Osteocyte (in vitro differentiated cells): Measurements from ENCODE around the gene BCCIP. TPM values are rescaled to one million over a fixed set of nuclear protein-coding genes. Genes with fewer than 3 reads are reported as not detected.

ENCODE experiments used
- DNase-seq: peaks from one replicate; pipeline ENCODE4 v3.0.0; 2021; ENCODE audit warnings: mixed read lengths; ENCODE audit not compliant: unreplicated experiment; ENCODE audit errors: extremely low spot score
- H3K27ac Mint-ChIP-seq: one replicate; pipeline ENCODE4 v1.8.0; 2021; ENCODE audit warnings: mild to moderate bottlenecking, mixed read lengths; ENCODE audit not compliant: unreplicated experiment
- H3K27me3 Mint-ChIP-seq: one replicate; pipeline ENCODE4 v1.8.0; 2021; ENCODE audit warnings: mixed read lengths; ENCODE audit not compliant: unreplicated experiment
- H3K36me3 Mint-ChIP-seq: one replicate; pipeline ENCODE4 v1.8.0; 2021; ENCODE audit warnings: mixed read lengths; ENCODE audit not compliant: unreplicated experiment
- H3K4me1 Mint-ChIP-seq: one replicate; pipeline ENCODE4 v1.8.0; 2021; ENCODE audit warnings: mixed read lengths; ENCODE audit not compliant: unreplicated experiment
- H3K4me3 Mint-ChIP-seq: one replicate; pipeline ENCODE4 v1.8.0; 2021; ENCODE audit warnings: mild to moderate bottlenecking, moderate library complexity, mixed read lengths; ENCODE audit not compliant: unreplicated experiment
- H3K9me3 Mint-ChIP-seq: one replicate; pipeline ENCODE4 v1.8.0; 2021; ENCODE audit warnings: mixed read lengths; ENCODE audit not compliant: unreplicated experiment
- CTCF ChIP-seq: fragments of 200-600 bp; sonication (generic); IDR thresholded peaks from 2 replicates; pipeline ENCODE4 v1.5.0; 2021; ENCODE audit warnings: antibody characterized with exemption, mild to moderate bottlenecking, moderate library complexity
- total RNA-seq: library from RNA; stranded (reverse); gene quantifications from 2 replicates; pipeline ENCODE4 v1.2.1, GENCODE V29; 2021

BCCIP gene
- total RNA-seq, 1 donor from 2014 or later = 34.6 TPM

- H3K36me3 Mint-ChIP-seq = peaks cover 40% of the 10 kb centered on the region
- no peak for DNase-seq
- H3K27ac Mint-ChIP-seq = no peak overlapping the region
- no peak for TF ChIP-seq CTCF
- H3K4me3 Mint-ChIP-seq = no peak overlapping the region
- H3K27me3 Mint-ChIP-seq = no peaks in the 10 kb centered on the region
- H3K4me1 Mint-ChIP-seq = no peaks in the 10 kb centered on the region
- no peaks in the 10 kb centered on the region for H3K9me3 Mint-ChIP-seq
These were observed 5.0 kb downstream of the BCCIP start for GRCh38 chr10:125828311-125828710.

DNA sequence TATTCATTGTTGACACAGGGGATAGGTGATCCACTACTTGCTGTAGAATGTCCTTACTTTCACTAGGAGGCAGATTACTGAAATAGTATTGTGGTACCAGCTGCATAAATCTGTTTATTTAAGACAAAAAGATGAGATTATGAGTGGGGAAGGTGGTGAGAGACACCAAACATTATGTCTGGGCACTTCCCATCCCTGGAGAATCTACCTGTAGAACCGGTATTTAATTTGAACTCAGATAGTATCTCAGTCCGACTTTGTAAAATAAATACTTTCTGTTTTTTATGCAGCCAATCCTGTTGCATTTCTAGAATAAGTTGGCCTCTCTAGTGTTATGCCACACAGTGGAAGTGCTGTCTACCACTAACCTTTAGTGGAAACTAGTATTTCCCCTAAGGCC is 13.4 kb downstream of the BCCIP start:
- H3K36me3 Mint-ChIP-seq = peaks cover 66% of the 10 kb centered on the region
- no peak overlapping the region for H3K27ac Mint-ChIP-seq
- H3K9me3 Mint-ChIP-seq = no peaks in the 10 kb centered on the region
- no peaks in the 10 kb centered on the region for H3K27me3 Mint-ChIP-seq
- TF ChIP-seq CTCF = no peak
- no peak overlapping the region for H3K4me3 Mint-ChIP-seq
- no peak for DNase-seq
- H3K4me1 Mint-ChIP-seq = peaks cover 12% of the 10 kb centered on the region

GRCh38 chr10:125838802-125839575 is 15.6 kb downstream of the BCCIP start:
- TF ChIP-seq CTCF = no peak
- Mint-ChIP-seq H3K27ac (no peak overlapping the region), H3K9me3 (no peaks in the 10 kb centered on the region), H3K36me3 (peaks cover 59% of the 10 kb centered on the region), H3K27me3 (no peaks in the 10 kb centered on the region), H3K4me3 (no peak overlapping the region), H3K4me1 (peaks cover 12% of the 10 kb centered on the region)
- no peak for DNase-seq

GRCh38 chr10:125840406-125840805 is 17.1 kb downstream of the BCCIP start:
- Mint-ChIP-seq H3K4me1 (peaks cover 12% of the 10 kb centered on the region), H3K4me3 (no peak overlapping the region), H3K27me3 (no peaks in the 10 kb centered on the region), H3K27ac (no peak overlapping the region), H3K36me3 (peaks cover 56% of the 10 kb centered on the region), H3K9me3 (no peaks in the 10 kb centered on the region)
- DNase-seq = no peak
- TF ChIP-seq CTCF = no peak

DNA sequence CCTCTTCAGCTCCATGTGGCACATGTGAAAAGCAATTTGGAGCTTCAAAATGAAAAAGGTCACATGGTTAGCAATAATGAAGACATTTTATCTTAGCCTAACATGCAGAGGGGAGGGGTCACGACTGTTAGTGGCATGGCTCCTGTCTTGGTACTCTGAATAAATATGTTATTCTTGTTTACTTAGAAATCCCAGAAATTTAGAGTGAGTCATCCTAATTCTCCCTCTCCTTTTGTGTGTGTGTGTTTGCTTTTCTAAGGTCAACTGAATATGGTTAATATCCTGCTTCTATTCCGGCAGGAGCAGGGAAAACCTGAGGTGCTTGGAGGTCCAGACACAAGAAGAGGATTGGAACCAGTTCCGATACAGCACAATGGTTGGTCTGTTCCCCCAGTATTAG is 17.6 kb downstream of the BCCIP start:
- no peak for DNase-seq
- H3K4me3 Mint-ChIP-seq = no peak overlapping the region
- no peaks in the 10 kb centered on the region for H3K27me3 Mint-ChIP-seq
- H3K36me3 Mint-ChIP-seq = peaks cover 56% of the 10 kb centered on the region
- H3K9me3 Mint-ChIP-seq = no peaks in the 10 kb centered on the region
- no peak overlapping the region for H3K27ac Mint-ChIP-seq
- TF ChIP-seq CTCF = no peak
- H3K4me1 Mint-ChIP-seq = peaks cover 12% of the 10 kb centered on the region
